ENCODE results near the gene YAF2.
A peak's percentile ranks its signal among the peaks of the same experiment; 100 is the strongest.

YAF2 gene

DNA sequence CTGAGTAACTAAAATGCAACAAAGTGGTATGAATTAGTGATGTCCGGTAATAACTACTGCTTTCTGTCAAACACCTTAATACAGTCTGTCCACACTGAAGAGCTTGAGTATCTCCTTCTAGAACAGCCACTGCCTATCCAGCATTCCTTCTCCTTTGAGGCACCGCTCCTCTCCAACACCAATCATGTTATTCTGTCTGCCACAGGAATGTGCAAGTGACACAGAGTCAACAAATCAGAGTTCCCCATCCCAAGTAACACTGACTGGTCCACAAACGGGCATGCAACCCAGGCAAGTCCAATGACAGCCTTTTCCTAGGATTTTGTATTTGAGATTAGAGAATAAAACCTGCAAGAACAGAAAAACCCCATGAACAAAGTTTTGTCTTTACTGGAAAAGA, 97.1 kb downstream of the YAF2 start:
- no peaks in the 10 kb centered on the region for H3K9me3 ChIP-seq (ENCODE audit: insufficient read depth, low read length, severe bottlenecking)
- H3K36me3 ChIP-seq (ENCODE audit: insufficient read depth, low read length) = no peaks in the 10 kb centered on the region
- H3K4me2 ChIP-seq (ENCODE audit: insufficient read depth, low read length) = no peak overlapping the region
- H3K4me3 ChIP-seq (ENCODE audit: low read depth in 1 of 2, low read length in 2 of 2) = no peak overlapping the region
- DNase-seq (no peak), ATAC-seq (ENCODE audit: insufficient read depth, low read depth) (no peak)
- peaks cover 31% of the 10 kb centered on the region for H3K27me3 ChIP-seq (ENCODE audit: insufficient read depth, low read length, poor library complexity)
- H3K9ac ChIP-seq (ENCODE audit: low read depth, low read length) = no peak overlapping the region
- TF ChIP-seq EZH2 (IDR thresholded peaks at IDR 0.05; ENCODE audit: borderline replicate concordance, low read depth, low read length, severe bottlenecking) = no peak
- TF ChIP-seq, protein P1, sequence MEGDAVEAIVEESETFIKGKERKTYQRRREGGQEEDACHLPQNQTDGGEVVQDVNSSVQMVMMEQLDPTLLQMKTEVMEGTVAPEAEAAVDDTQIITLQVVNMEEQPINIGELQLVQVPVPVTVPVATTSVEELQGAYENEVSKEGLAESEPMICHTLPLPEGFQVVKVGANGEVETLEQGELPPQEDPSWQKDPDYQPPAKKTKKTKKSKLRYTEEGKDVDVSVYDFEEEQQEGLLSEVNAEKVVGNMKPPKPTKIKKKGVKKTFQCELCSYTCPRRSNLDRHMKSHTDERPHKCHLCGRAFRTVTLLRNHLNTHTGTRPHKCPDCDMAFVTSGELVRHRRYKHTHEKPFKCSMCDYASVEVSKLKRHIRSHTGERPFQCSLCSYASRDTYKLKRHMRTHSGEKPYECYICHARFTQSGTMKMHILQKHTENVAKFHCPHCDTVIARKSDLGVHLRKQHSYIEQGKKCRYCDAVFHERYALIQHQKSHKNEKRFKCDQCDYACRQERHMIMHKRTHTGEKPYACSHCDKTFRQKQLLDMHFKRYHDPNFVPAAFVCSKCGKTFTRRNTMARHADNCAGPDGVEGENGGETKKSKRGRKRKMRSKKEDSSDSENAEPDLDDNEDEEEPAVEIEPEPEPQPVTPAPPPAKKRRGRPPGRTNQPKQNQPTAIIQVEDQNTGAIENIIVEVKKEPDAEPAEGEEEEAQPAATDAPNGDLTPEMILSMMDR (IDR thresholded peaks at IDR 0.05; ENCODE audit: borderline replicate concordance, extremely low read depth, low read length, poor library complexity, severe bottlenecking) = no peak
- peaks cover 59% of the 10 kb centered on the region for H3K79me2 ChIP-seq (ENCODE audit: insufficient read depth, low read length)
- H3K4me1 ChIP-seq (ENCODE audit: insufficient read depth, low read length) = peaks cover 27% of the 10 kb centered on the region
- no peak overlapping the region for H3K27ac ChIP-seq (ENCODE audit: low read length)
- H2AFZ ChIP-seq (ENCODE audit: low read depth, low read length) = no peak overlapping the region
- H4K20me1 ChIP-seq (ENCODE audit: insufficient read depth, low read length) = peaks cover 18% of the 10 kb centered on the region; the same call in 1 of the 2 replicates

DNA sequence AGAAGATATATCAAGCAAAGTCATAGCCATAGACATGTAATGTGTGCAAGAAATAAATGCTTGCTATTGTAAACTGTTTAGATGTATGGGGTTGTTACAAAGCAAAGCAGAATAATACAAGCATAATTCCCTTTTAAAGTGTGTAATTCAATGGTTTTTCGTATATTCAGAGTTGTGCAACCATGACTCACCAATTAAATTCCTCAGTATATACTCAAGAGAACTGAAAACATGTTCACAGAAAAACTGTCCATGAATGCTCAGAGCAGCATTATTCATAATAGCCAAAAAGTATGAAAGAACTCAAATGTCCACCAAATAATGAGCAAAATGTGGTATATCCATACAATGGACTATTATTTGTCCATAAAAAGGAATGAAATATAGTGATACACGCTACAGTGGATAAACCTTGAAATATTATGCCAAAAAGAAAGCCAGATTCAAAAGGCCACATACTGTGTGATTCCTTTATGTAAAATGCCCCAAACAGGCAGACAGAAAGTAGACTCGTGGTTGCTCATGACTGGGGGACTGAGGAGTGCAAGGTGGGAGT, 102.7 kb downstream of the YAF2 start:
- TF ChIP-seq EZH2 (IDR thresholded peaks at IDR 0.05; ENCODE audit: borderline replicate concordance, low read depth, low read length, severe bottlenecking) = no peak
- peaks cover 51% of the 10 kb centered on the region for H3K79me2 ChIP-seq (ENCODE audit: insufficient read depth, low read length)
- no peak overlapping the region for H3K9ac ChIP-seq (ENCODE audit: low read depth, low read length)
- ATAC-seq (ENCODE audit: insufficient read depth, low read depth) (no peak), DNase-seq (no peak)
- no peaks in the 10 kb centered on the region for H3K36me3 ChIP-seq (ENCODE audit: insufficient read depth, low read length)
- no peak overlapping the region for H2AFZ ChIP-seq (ENCODE audit: low read depth, low read length)
- no peak overlapping the region for H3K4me3 ChIP-seq (ENCODE audit: low read depth in 1 of 2, low read length in 2 of 2)
- H3K4me2 ChIP-seq (ENCODE audit: insufficient read depth, low read length) = no peak overlapping the region
- H3K9me3 ChIP-seq (ENCODE audit: insufficient read depth, low read length, severe bottlenecking) = no peaks in the 10 kb centered on the region
- H4K20me1 ChIP-seq (ENCODE audit: insufficient read depth, low read length) = peaks cover 8% of the 10 kb centered on the region; the same call in 1 of the 2 replicates
- no peaks in the 10 kb centered on the region for H3K27me3 ChIP-seq (ENCODE audit: insufficient read depth, low read length, poor library complexity)
- no peak overlapping the region for H3K27ac ChIP-seq (ENCODE audit: low read length)
- H3K4me1 ChIP-seq (ENCODE audit: insufficient read depth, low read length) = no peaks in the 10 kb centered on the region

DNA sequence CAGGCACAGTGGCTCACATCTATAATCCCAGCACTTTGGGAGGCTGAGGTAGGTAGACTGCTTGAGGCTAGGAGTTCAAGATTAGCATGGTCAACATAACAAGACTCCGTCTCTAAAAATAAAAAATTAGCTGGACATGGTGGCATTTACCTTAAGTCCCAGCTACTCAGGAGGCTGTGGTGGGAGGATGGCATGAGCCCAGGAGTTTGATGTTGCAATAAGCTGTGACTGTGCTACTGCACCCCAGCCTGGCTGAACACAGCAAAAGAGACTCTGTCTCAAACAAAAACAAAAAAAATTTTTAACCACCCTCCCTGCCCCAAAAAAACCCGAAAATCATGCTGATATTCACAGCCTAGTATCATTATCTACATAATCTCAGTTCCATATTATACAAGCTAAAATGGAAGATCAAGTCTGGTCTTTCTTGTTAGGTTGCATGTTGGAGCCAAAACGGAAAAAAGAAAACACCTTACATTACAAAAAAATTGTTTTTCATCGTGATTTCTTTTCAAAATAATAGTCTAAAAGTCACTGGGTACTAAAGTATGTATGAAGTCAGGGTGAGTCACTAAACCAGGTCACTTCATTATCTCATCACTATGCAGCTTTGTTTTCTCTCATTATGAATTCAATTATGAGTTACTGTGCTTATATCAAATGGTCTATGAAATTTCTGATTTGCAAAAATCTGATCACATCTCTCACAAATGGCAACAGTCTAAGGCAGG, 107.2 kb downstream of the YAF2 start:
- no peak for ATAC-seq (ENCODE audit: insufficient read depth, low read depth)
- no peaks in the 10 kb centered on the region for H3K4me1 ChIP-seq (ENCODE audit: insufficient read depth, low read length)
- no peak for DNase-seq
- H3K27me3 ChIP-seq (ENCODE audit: insufficient read depth, low read length, poor library complexity) = no peaks in the 10 kb centered on the region
- H4K20me1 ChIP-seq (ENCODE audit: insufficient read depth, low read length) = peaks cover 6% of the 10 kb centered on the region; the same call in 1 of the 2 replicates
- no peaks in the 10 kb centered on the region for H3K36me3 ChIP-seq (ENCODE audit: insufficient read depth, low read length)
- no peak overlapping the region for H3K27ac ChIP-seq (ENCODE audit: low read length)
- TF ChIP-seq, protein P1 (IDR thresholded peaks at IDR 0.05; ENCODE audit: borderline replicate concordance, extremely low read depth, low read length, poor library complexity, severe bottlenecking) = no peak
- no peak for TF ChIP-seq EZH2 (IDR thresholded peaks at IDR 0.05; ENCODE audit: borderline replicate concordance, low read depth, low read length, severe bottlenecking)
- H3K4me3 ChIP-seq (ENCODE audit: low read depth in 1 of 2, low read length in 2 of 2) = no peak overlapping the region
- no peak overlapping the region for H3K9ac ChIP-seq (ENCODE audit: low read depth, low read length)
- H3K79me2 ChIP-seq (ENCODE audit: insufficient read depth, low read length) = peaks cover 29% of the 10 kb centered on the region
- no peak overlapping the region for H2AFZ ChIP-seq (ENCODE audit: low read depth, low read length)
- no peak overlapping the region for H3K4me2 ChIP-seq (ENCODE audit: insufficient read depth, low read length)
- H3K9me3 ChIP-seq (ENCODE audit: insufficient read depth, low read length, severe bottlenecking) = no peaks in the 10 kb centered on the region

DNA sequence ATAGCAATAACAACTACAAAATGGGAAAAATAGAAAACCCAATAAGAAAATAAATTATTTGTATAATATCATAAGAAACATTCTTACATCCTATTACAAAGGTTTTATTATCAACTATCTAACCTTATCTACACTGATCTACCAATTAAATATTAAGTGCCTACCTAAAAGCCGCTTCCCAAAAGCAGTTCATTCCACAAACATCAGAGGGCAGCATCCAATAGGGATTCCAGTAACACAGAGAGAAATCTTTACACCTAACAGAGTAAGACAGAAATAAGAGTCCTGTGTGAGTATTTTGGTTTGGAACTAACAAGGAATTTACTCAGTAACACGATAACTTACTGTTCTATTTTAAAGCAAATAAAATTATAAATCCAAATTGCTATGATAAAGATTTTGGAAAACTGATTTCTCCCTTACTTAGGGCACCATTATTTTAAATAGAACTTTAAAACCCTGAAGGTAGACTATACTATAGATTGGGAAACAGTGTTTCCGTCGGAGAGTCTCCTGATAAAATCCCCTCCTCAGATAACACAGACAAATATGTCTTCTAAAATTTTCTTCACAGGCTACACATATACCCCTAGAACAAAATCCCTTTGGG, 108.3 kb downstream of the YAF2 start:
- H3K9me3 ChIP-seq (ENCODE audit: insufficient read depth, low read length, severe bottlenecking) = no peaks in the 10 kb centered on the region
- TF ChIP-seq, protein P1 (IDR thresholded peaks at IDR 0.05; ENCODE audit: borderline replicate concordance, extremely low read depth, low read length, poor library complexity, severe bottlenecking) = peak; percentile 76
- TF ChIP-seq EZH2 (IDR thresholded peaks at IDR 0.05; ENCODE audit: borderline replicate concordance, low read depth, low read length, severe bottlenecking) = no peak
- no peaks in the 10 kb centered on the region for H3K27me3 ChIP-seq (ENCODE audit: insufficient read depth, low read length, poor library complexity)
- H3K79me2 ChIP-seq (ENCODE audit: insufficient read depth, low read length) = peaks cover 20% of the 10 kb centered on the region
- H4K20me1 ChIP-seq (ENCODE audit: insufficient read depth, low read length) = peaks cover 6% of the 10 kb centered on the region; the same call in 1 of the 2 replicates
- ATAC-seq (ENCODE audit: insufficient read depth, low read depth) (peak; percentile 72; the same call in 2 of the 3 replicates), DNase-seq (peak; percentile 40)
- no peaks in the 10 kb centered on the region for H3K4me1 ChIP-seq (ENCODE audit: insufficient read depth, low read length)
- H3K36me3 ChIP-seq (ENCODE audit: insufficient read depth, low read length) = no peaks in the 10 kb centered on the region
- no peak overlapping the region for H3K9ac ChIP-seq (ENCODE audit: low read depth, low read length)
- H3K4me2 ChIP-seq (ENCODE audit: insufficient read depth, low read length) = no peak overlapping the region
- H3K4me3 ChIP-seq (ENCODE audit: low read depth in 1 of 2, low read length in 2 of 2) = no peak overlapping the region
- no peak overlapping the region for H2AFZ ChIP-seq (ENCODE audit: low read depth, low read length)
- no peak overlapping the region for H3K27ac ChIP-seq (ENCODE audit: low read length)

Data from DND-41 (cell line).